HG02981 (cell line): ENCODE data around the gene MGAT4A.
"Not testable (repeated sequence)": the region's sequence is repeated elsewhere in the genome, so short reads cannot be mapped to it uniquely, and the experiment has no call there.

Source experiments
- ATAC-seq: cut with Tn5 transposase; IDR thresholded peaks from one replicate; pipeline ENCODE4 v1.9.1; 2021; ENCODE audit warnings: mild to moderate bottlenecking, moderate library complexity; ENCODE audit not compliant: unreplicated experiment

MGAT4A gene

GRCh38 chr2:98608116-98608961 is 122.6 kb downstream of the MGAT4A start, which contains the start of the genes COA5 and UNC50:
Gene COA5 (minus strand): TSS chr2:98608512. CDS start chr2:98608405, 107 bp downstream.
Gene UNC50 (plus strand): TSS chr2:98608589. CDS start chr2:98609760, 1,171 bp downstream.
- peak; percentile 76 for ATAC-seq

DNA sequence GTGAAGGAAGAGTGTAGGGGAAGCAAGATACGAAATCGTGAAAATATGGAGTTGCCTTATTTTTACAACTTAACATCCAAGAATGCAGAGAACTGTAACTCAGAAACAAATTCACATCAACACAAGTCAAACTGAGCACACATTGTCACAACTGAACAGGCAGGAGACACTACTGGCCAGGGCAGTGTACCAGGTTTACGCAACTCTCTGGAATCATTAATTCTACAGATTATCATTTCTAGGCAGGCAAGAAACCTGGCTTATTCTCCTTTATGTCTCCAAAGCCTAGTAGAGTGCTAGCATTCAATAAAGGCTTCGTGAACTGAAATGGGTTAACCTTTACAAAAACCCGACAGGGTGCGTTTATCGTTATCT is 123.2 kb downstream of the MGAT4A start:
- ATAC-seq, result no peak

- no peak for ATAC-seq
Observed at GRCh38 chr2:98607104-98607503, 123.8 kb downstream of the MGAT4A start.

GRCh38 chr2:98606431-98606830 is 124.5 kb downstream of the MGAT4A start:
- no peak for ATAC-seq

DNA sequence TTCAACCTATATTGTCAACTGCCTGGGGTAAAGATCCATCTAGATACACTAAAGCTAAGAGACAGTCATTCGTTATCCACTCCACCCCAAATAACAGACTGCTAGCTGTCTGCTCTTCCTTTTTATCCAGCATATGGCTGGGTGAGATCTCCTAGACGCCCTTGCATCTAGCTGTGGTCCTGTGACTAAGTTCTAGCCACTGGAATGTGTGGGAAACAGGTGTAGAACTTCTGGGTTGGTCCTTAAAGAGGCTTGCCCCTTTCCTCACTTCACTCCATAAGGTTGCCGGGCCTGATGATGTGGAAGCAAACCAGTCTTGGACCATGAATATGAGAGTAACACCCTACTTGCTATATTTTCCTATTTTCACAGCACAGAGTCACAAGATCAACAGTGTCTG is 125.9 kb downstream of the MGAT4A start:
- ATAC-seq, result no peak

DNA sequence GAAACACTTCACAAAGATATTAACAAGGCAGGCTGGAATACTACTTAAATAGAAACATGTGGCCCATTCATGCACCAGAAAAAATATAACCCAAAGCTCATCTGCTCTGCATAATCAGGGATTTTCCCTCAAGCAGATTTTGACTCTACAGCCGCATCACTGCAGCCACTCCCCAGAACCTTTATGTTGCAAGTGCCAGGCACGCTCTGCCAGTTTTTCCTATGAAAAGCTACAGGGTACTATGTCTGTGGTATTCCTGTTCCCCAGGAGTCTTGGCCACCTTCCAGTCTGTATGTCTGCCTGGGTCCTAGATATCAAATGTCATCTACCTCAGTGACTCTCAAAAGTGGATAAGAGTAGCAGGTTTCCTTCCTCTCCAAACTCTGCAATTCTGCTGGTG is 126.4 kb downstream of the MGAT4A start:
- no peak for ATAC-seq

- ATAC-seq, result peak; percentile 71
Observed at GRCh38 chr2:98601532-98602132, 129.3 kb downstream of the MGAT4A start.

DNA sequence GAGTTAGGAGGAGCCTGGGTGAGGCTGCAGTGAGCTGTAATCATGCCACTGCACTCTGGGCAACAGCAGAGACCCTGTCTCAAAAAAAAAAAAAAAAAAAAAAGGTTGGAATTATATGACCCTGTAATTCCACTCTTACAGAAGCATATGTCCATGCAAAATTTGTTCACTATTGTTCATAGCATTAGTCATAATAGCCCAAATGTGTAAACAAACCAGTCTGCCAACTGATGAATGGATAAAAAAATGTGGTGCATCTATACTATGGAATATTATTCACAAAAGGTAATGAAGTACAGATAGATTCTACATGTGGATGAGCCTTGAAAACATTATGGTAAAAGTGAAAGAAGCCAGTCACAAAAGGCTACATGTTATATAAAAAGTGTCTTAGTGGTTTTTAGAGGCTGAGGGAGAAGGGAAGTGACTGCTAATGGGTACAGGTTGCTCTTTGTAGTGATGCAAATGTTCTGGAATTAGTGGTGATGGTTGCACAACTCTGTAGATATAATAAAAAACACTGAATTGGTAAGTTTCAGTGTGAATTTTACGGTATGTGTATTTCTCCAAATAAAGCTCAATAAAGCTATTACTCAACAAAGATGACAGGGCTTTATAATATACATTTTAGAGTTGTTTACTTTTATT is 132.0 kb downstream of the MGAT4A start:
- no peak for ATAC-seq

DNA sequence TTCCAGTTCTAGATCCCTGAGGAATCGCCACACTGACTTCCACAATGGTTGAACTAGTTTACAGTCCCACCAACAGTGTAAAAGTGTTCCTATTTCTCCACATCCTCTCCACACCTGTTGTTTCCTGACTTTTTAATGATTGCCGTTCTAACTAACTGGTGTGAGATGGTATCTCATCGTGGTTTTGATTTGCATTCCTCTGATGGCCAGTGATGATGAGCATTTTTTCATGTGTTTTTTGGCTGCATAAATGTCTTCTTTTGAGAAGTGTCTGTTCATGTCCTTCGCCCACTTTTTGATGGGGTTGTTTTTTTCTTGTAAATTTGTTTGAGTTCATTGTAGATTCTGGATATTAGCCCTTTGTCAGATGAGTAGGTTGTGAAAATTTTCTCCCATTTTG is 136.3 kb downstream of the MGAT4A start:
- not testable (repeated sequence) for ATAC-seq

DNA sequence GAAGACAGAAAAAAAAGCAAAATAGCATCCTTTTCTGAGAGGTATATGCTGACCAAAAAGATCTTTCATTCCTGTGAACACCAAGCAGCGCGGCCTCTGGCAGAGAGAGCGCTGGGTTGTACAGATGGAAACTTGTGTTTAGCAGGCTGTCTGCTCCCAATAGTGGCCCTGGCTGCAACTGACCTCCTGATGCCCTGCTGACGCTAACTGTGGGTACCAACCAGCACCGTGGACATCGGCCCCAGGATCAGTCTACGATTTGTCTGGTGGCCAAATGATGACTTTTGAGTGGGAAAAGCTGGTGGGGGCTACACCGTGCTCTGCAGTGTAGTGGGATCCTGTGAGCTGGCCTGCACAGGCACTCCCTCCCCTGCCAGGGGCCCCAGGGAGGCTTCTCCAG is 138.4 kb downstream of the MGAT4A start:
- no peak for ATAC-seq

GRCh38 chr2:98589489-98589888 is 141.4 kb downstream of the MGAT4A start:
- no peak for ATAC-seq

DNA sequence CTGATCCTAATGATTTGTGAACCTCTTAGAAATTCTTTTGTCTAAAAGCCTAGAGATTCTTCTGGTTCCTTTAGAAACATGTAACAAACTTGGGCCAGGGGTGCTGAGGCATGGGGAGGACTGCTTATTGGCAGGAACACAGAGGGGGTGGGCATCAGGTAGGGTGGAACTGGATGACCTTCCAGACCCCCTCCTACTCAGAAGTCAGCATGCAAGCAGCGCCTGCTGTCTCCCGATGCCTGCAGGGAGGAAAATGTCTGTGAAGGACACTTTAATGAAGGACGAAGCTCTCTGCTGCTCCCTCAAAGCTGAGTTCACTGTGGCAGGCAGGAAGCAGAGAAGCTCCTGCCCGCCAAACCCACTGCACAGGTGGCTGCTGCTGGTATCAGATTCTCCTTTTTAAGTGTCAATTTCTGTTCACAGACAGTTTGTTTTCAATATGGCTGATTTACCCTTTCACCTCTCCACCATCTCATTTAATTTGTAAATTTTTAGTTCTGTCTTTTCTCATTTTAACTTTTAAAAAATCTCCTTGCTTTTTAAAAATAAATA is 142.0 kb downstream of the MGAT4A start:
- no peak for ATAC-seq

GRCh38 chr2:98586551-98587140 is 144.3 kb downstream of the MGAT4A start:
- no peak for ATAC-seq

GRCh38 chr2:98585386-98585785 is 145.5 kb downstream of the MGAT4A start:
- ATAC-seq, result no peak

DNA sequence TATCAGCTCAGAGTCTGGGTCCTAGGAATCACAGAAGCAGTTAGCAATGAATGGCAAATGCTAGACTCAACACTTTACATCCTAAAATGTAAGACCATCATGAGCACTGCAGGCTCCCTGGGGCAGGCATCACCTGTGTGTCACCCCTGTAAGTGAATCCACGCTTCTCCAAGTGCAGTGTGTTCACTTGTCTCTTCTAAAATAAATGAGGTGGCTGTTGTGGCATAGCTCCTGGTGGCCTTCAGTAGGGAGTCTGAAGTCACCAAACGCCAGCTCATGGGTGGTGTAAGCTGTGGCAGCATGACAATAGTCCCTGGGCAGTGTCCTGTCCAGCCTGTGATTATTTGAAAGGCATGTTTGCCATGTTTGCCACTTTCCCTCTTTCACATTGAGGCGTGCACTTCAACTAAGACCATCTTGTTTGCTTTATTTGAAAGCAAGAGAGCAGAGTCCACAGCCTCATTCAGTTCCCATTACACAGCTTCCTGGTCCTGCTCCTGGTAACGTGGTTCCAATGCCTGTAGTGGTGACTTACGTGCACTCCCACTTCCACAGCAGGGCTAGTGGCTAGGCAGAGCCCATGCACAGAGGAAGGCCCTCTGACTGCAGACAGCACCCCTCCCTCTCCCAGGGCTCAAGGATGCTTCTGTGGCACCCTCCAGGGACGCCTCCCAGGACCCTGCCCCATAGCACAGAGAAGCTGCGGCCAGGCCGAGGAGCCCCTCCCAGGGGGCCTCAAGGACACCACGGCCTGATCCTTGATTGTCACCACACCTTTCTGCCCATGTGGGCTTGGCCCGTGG is 146.9 kb downstream of the MGAT4A start:
- no peak for ATAC-seq

DNA sequence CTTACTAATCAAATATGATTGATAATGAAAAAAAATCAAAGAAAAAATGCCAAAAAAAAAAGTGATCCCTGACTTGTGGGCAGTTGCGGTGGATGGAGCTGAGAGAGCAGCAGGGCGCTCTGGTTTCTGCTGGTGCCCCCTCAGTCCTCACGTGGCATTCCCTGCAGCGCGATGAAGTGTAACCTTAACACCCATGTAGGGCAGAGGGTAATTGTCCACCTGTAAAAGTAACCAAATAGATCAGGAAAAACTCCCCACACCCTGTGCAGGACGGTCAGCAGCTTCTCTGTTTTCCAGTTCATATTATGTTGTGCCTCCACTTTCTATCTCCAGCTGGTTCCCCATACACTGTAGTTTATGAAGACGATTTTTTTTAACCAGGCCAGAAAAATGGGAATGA is 147.7 kb downstream of the MGAT4A start:
- no peak for ATAC-seq

- ATAC-seq, result no peak
Observed at GRCh38 chr2:98582523-98582922, 148.4 kb downstream of the MGAT4A start.

GRCh38 chr2:98580656-98581284 is 150.2 kb downstream of the MGAT4A start:
- no peak for ATAC-seq

DNA sequence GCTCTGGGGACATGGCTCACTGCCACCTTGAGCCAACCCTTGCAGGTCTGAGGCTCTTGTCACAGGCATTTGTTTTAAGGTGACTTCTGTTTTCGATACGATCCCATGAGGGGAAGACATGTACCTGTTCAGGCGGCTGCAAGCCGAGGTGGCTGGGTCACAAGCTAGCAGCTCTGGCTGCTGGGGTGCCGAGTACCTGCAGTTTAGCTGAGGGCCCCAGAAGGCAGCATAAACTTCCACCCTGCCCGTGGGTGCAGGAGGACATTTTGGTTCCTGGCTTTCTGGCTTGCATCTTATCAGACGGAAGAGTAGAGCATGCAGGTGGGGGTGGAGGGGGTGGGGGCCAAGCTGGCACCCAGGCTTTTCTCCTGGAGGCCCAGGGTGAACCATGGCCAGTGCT is 151.0 kb downstream of the MGAT4A start:
- no peak for ATAC-seq

GRCh38 chr2:98578231-98578630 is 152.7 kb downstream of the MGAT4A start:
- no peak for ATAC-seq
